Measurements from ENCODE around the gene METTL5. TPM values are rescaled to one million over a fixed set of nuclear protein-coding genes. Genes with fewer than 3 reads are reported as not detected.
A peak's percentile ranks its signal among the peaks of the same experiment; 100 is the strongest.

The METTL5 gene
- polyA plus RNA-seq, 1 of the 3 experiments (the other 2 are of a cell fraction) = 40.7 TPM

DNA sequence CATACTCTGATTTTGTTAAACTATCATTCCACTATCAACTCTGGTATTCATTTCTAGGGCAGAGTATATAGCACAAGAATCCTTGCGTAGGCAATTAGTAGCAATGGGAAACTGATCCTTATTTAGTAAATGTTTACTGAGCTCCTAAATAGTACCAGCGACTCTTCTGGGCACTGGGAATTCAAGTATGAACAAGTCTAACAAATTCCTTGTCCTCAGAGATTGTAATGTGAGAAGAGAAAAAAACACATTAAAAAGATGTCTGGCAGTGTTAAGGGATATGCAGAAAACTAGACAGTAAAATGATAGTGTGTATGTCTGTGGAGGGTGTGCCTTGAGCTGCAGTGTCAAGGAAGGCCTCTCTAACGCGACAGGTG, 721 bp downstream of the METTL5 start (continued):
- no peak for TF ChIP-seq RXRA (IDR thresholded peaks at IDR 0.05; ENCODE audit: borderline replicate concordance, low read depth)
- TF ChIP-seq FOXJ3 (CRISPR knock-in tag; IDR thresholded peaks at IDR 0.05) = no peak
- TF ChIP-seq RFX5 (IDR thresholded peaks at IDR 0.05; ENCODE audit: low read length) = no peak
- no peak for TF ChIP-seq TAF1 (IDR thresholded peaks at IDR 0.05; ENCODE audit: borderline replicate concordance, low read depth, low read length)
- no peak for TF ChIP-seq RAD21 (IDR thresholded peaks at IDR 0.05; ENCODE audit: low read length)
- TF ChIP-seq, protein P1, sequence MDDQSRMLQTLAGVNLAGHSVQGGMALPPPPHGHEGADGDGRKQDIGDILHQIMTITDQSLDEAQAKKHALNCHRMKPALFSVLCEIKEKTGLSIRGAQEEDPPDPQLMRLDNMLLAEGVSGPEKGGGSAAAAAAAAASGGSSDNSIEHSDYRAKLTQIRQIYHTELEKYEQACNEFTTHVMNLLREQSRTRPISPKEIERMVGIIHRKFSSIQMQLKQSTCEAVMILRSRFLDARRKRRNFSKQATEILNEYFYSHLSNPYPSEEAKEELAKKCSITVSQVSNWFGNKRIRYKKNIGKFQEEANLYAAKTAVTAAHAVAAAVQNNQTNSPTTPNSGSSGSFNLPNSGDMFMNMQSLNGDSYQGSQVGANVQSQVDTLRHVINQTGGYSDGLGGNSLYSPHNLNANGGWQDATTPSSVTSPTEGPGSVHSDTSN (IDR thresholded peaks at IDR 0.05) = no peak

- no peaks in the 10 kb centered on the region for H3K27me3 ChIP-seq (ENCODE audit: insufficient read depth)
Measured at GRCh38 chr2:169822785-169823392, 1.8 kb downstream of the METTL5 start.

GRCh38 chr2:169822036-169822435, 2.7 kb downstream of the METTL5 start:
- ChIA-PET CTCF (interaction anchor here (1.5 kb wide), 1 partner anchor 111 kb away, joined by 3 read pairs; no protein-coding TSS in a partner anchor), POLR2A (no interaction called here)
- H3K4me2 ChIP-seq = peak overlapping the region; percentile 72
- no peak overlapping the region for H3K4me3 ChIP-seq (ENCODE audit: low read depth in 2 of 2, low read length in 1 of 2)
- H3K4me1 ChIP-seq (ENCODE audit: control insufficient read depth in 1 of 2, insufficient read depth in 2 of 2, low read depth in 1 of 2, low read length in 1 of 2) = peaks cover 11 to 24% of the 10 kb centered on the region in 2 experiments; a peak in 3 of 4 replicates
- no peaks in the 10 kb centered on the region for H3K27me3 ChIP-seq (ENCODE audit: insufficient read depth)
- DNase-seq = no peak
- H2AFZ ChIP-seq (ENCODE audit: low read depth) = no peak overlapping the region
- no peak for TF ChIP-seq NRF1 (IDR thresholded peaks at IDR 0.05; ENCODE audit: low read depth, low read length)
- TF ChIP-seq EP300 (IDR thresholded peaks at IDR 0.05; ENCODE audit: borderline replicate concordance in 1 of 2, low read depth in 1 of 2, low read length in 1 of 2) = no peak
- no peak for TF ChIP-seq EZH2phosphoT487 (IDR thresholded peaks at IDR 0.05; ENCODE audit: borderline replicate concordance, low read depth)
- TF ChIP-seq NFIC (IDR thresholded peaks at IDR 0.05; ENCODE audit: borderline replicate concordance) = no peak
- no peak for TF ChIP-seq ZBTB33 (IDR thresholded peaks at IDR 0.05; ENCODE audit: borderline replicate concordance, low read depth)
- no peak for TF ChIP-seq TAF1 (IDR thresholded peaks at IDR 0.05; ENCODE audit: borderline replicate concordance, low read depth, low read length)
- no peak for TF ChIP-seq RAD21 (IDR thresholded peaks at IDR 0.05; ENCODE audit: low read length)
- no peak for TF ChIP-seq MAX (IDR thresholded peaks at IDR 0.05; ENCODE audit: low read depth)
- no peak for TF ChIP-seq JUND (IDR thresholded peaks at IDR 0.05)
- TF ChIP-seq, protein P2, sequence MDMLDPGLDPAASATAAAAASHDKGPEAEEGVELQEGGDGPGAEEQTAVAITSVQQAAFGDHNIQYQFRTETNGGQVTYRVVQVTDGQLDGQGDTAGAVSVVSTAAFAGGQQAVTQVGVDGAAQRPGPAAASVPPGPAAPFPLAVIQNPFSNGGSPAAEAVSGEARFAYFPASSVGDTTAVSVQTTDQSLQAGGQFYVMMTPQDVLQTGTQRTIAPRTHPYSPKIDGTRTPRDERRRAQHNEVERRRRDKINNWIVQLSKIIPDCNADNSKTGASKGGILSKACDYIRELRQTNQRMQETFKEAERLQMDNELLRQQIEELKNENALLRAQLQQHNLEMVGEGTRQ (IDR thresholded peaks at IDR 0.05; ENCODE audit: borderline replicate concordance, low read depth, low read length) = no peak
- no peak for TF ChIP-seq FOXM1 (IDR thresholded peaks at IDR 0.05; ENCODE audit: low read depth)
- TF ChIP-seq RFX5 (IDR thresholded peaks at IDR 0.05; ENCODE audit: low read length) = no peak
- H3K9me2 ChIP-seq = no peaks in the 10 kb centered on the region
- H3F3A ChIP-seq (replicated peaks; ENCODE audit: insufficient read depth) = peaks cover 22% of the 10 kb centered on the region
- H3K79me2 ChIP-seq (ENCODE audit: insufficient read depth) = peaks cover 71% of the 10 kb centered on the region
- no peaks in the 10 kb centered on the region; the same call in 1 of the 2 replicates for H4K20me1 ChIP-seq (ENCODE audit: insufficient read depth)
- H3K9ac ChIP-seq = no peak overlapping the region
- H3K9me3 ChIP-seq = peaks cover 2% of the 10 kb centered on the region; the same call in 1 of the 2 replicates
- H3K27ac ChIP-seq (ENCODE audit: low read depth in 2 of 2, low read length in 1 of 2) = no peak overlapping the region
- WGBS (ENCODE audit: low lambda C conversion rate) = 69% methylated on average over 3 of the region's 3 CpGs
- H3K36me3 ChIP-seq (replicated peaks in 1 of 2; ENCODE audit: control insufficient read depth in 1 of 2, insufficient read depth in 2 of 2, low read length in 1 of 2) = peaks cover 21 to 29% of the 10 kb centered on the region in 2 experiments

More at GRCh38 chr2:169822785-169823392, 1.8 kb downstream of the METTL5 start:
- Histone ChIP-seq H2AFZ (ENCODE audit: low read depth) (no peak overlapping the region), H3K9ac (no peak overlapping the region), H3K9me3 (no peaks in the 10 kb centered on the region), H3K27ac (ENCODE audit: low read depth in 2 of 2, low read length in 1 of 2) (no peak overlapping the region), H3K9me2 (no peaks in the 10 kb centered on the region), H3K36me3 (replicated peaks in 1 of 2; ENCODE audit: control insufficient read depth in 1 of 2, insufficient read depth in 2 of 2, low read length in 1 of 2) (peaks cover 20 to 22% of the 10 kb centered on the region in 2 experiments), H3K79me2 (ENCODE audit: insufficient read depth) (peaks cover 69% of the 10 kb centered on the region), H3F3A (replicated peaks; ENCODE audit: insufficient read depth) (peaks cover 19% of the 10 kb centered on the region), H4K20me1 (ENCODE audit: insufficient read depth) (no peaks in the 10 kb centered on the region; the same call in 1 of the 2 replicates), H3K4me3 (ENCODE audit: low read depth in 2 of 2, low read length in 1 of 2) (peak overlapping the region in 1 of 2 experiments; percentile 77; a peak in 2 of 4 replicates), H3K4me1 (ENCODE audit: control insufficient read depth in 1 of 2, insufficient read depth in 2 of 2, low read depth in 1 of 2, low read length in 1 of 2) (peaks cover 11 to 24% of the 10 kb centered on the region in 2 experiments; a peak in 3 of 4 replicates), H3K4me2 (peak overlapping the region; percentile 72)
- no peak for TF ChIP-seq RAD21 (IDR thresholded peaks at IDR 0.05; ENCODE audit: low read length)
- TF ChIP-seq TEAD4 (IDR thresholded peaks at IDR 0.05; ENCODE audit: borderline replicate concordance, insufficient read depth) = no peak
- no peak for TF ChIP-seq EP300 (IDR thresholded peaks at IDR 0.05; ENCODE audit: borderline replicate concordance in 1 of 2, low read depth in 1 of 2, low read length in 1 of 2)
- no peak for TF ChIP-seq TCF12 (IDR thresholded peaks at IDR 0.05)
- no peak for TF ChIP-seq JUND (IDR thresholded peaks at IDR 0.05)
- WGBS (ENCODE audit: low lambda C conversion rate) = 92% methylated on average over 4 of the region's 4 CpGs
- ChIA-PET CTCF (interaction anchor here (1.5 to 3.9 kb wide), 4 partner anchors 9 to 110 kb away, joined by 3 to 34 read pairs (median 20); no protein-coding TSS in a partner anchor), POLR2A (no interaction called here)
- DNase-seq = no peak

Data from SK-N-SH (cell line).